HepG2 (cell line): ENCODE results near the gene AKR1C2. TPM values are rescaled to one million over a fixed set of nuclear protein-coding genes. Genes with fewer than 3 reads are reported as not detected.

Experiments used
- HMGXB4 ChIP-seq, 2 experiments: sonication (generic) in 1 of 2; formaldehyde crosslinking in 1 of 2; IDR thresholded peaks; 2 replicates each; pipeline versions ENCODE4 v1.4.0 to v1.6.1; 2018 to 2020; ENCODE audit warnings: missing genetic modification reagents in 2 of 2, borderline replicate concordance in 1 of 2, low read depth in 1 of 2, mild to moderate bottlenecking in 1 of 2, missing biosample characterization in 1 of 2
- IKZF4 ChIP-seq: sonication (generic); formaldehyde crosslinking; IDR thresholded peaks from 2 replicates; pipeline ENCODE4 v1.5.1; 2020; ENCODE audit warnings: borderline replicate concordance, mild to moderate bottlenecking, low read depth, missing genetic modification reagents; ENCODE audit errors: not compliant biosample characterization
- NPAS2 ChIP-seq: sonication (generic); formaldehyde crosslinking; IDR thresholded peaks from 2 replicates; pipeline ENCODE4 v1.8.0; 2022; ENCODE audit warnings: mild to moderate bottlenecking, missing genetic modification reagents, borderline replicate concordance
- ONECUT2 ChIP-seq: sonication (generic); formaldehyde crosslinking; IDR thresholded peaks from 2 replicates; pipeline ENCODE4 v1.4.0; 2020; ENCODE audit warnings: missing genetic modification reagents
- PHF21A ChIP-seq: sonication (generic); formaldehyde crosslinking; IDR thresholded peaks from 2 replicates; pipeline ENCODE4 v1.5.0; 2020; ENCODE audit warnings: mild to moderate bottlenecking, missing genetic modification reagents
- PHF8 ChIP-seq: sonication (generic); formaldehyde crosslinking; IDR thresholded peaks from 2 replicates; pipeline ENCODE4 v1.5.0; 2020; ENCODE audit warnings: missing genetic modification reagents
- RXRA ChIP-seq: sonication (generic); formaldehyde crosslinking; IDR thresholded peaks from 2 replicates; pipeline ENCODE4 v1.5.1; 2020; ENCODE audit warnings: missing genetic modification reagents
- SAFB2 ChIP-seq: sonication (generic); formaldehyde crosslinking; IDR thresholded peaks from 2 replicates; pipeline ENCODE4 v1.5.1; 2020; ENCODE audit warnings: missing genetic modification reagents, low read depth, mild to moderate bottlenecking, borderline replicate concordance
- SP5 ChIP-seq: IDR thresholded peaks from 2 replicates; pipeline ENCODE4 v1.6.1; 2016; ENCODE audit warnings: low read depth, borderline replicate concordance
- TEAD3 ChIP-seq: optimal IDR thresholded peaks from 2 replicates; pipeline ENCODE3; 2016; ENCODE audit warnings: borderline replicate concordance
- TOPORS ChIP-seq: sonication (generic); formaldehyde crosslinking; IDR thresholded peaks from 2 replicates; pipeline ENCODE4 v1.8.0; 2023; ENCODE audit warnings: mild to moderate bottlenecking, missing genetic modification reagents
- YY1 ChIP-seq: IDR thresholded peaks from 2 replicates; pipeline ENCODE4 v1.6.1; 2011; ENCODE audit warnings: low read length, low read depth, moderate library complexity, mild to moderate bottlenecking; ENCODE audit not compliant: insufficient read depth, insufficient replicate concordance
- ZBTB1 ChIP-seq: sonication (generic); formaldehyde crosslinking; IDR thresholded peaks from 2 replicates; pipeline ENCODE4 v1.4.0; 2020; ENCODE audit warnings: missing genetic modification reagents, borderline replicate concordance
- ZFP41 ChIP-seq: sonication (generic); formaldehyde crosslinking; IDR thresholded peaks from 2 replicates; pipeline ENCODE4 v1.4.0; 2020; ENCODE audit warnings: mild to moderate bottlenecking, missing genetic modification reagents, borderline replicate concordance
- ZFP82 ChIP-seq: sonication (generic); formaldehyde crosslinking; IDR thresholded peaks from 2 replicates; pipeline ENCODE4 v1.5.1; 2020; ENCODE audit warnings: mild to moderate bottlenecking, missing genetic modification reagents, borderline replicate concordance
- ZMAT5 ChIP-seq: sonication (generic); formaldehyde crosslinking; IDR thresholded peaks from 2 replicates; pipeline ENCODE4 v1.5.0; 2020; ENCODE audit warnings: mild to moderate bottlenecking, low read depth, missing genetic modification reagents, borderline replicate concordance
- ZNF317 ChIP-seq: sonication (generic); formaldehyde crosslinking; IDR thresholded peaks from 2 replicates; pipeline ENCODE4 v1.5.0; 2020; ENCODE audit warnings: mild to moderate bottlenecking, missing genetic modification reagents
- ZNF335 ChIP-seq: sonication (generic); formaldehyde crosslinking; IDR thresholded peaks from 2 replicates; pipeline ENCODE4 v1.4.0; 2020; ENCODE audit warnings: missing genetic modification reagents
- ZNF383 ChIP-seq: sonication (generic); formaldehyde crosslinking; IDR thresholded peaks from 2 replicates; pipeline ENCODE4 v1.4.0; 2020; ENCODE audit warnings: missing genetic modification reagents, mild to moderate bottlenecking, borderline replicate concordance
- ZNF740 ChIP-seq: sonication (generic); formaldehyde crosslinking; IDR thresholded peaks from 2 replicates; pipeline ENCODE4 v1.4.0; 2020; ENCODE audit warnings: missing genetic modification reagents
- ZNF772 ChIP-seq: sonication (generic); formaldehyde crosslinking; IDR thresholded peaks from 2 replicates; pipeline ENCODE4 v1.5.0; 2020; ENCODE audit warnings: mild to moderate bottlenecking, missing genetic modification reagents
- ZNF781 ChIP-seq: sonication (generic); formaldehyde crosslinking; IDR thresholded peaks from 2 replicates; pipeline ENCODE4 v1.5.1; 2020; ENCODE audit warnings: borderline replicate concordance, mild to moderate bottlenecking, missing genetic modification reagents; ENCODE audit errors: not compliant biosample characterization
- polyA plus RNA-seq, 8 experiments: library from polyadenylated mRNA; depleted of rRNA in 3 of 8; stranded (reverse) in 7 of 8; unstranded in 1 of 8; fragments of >200 nt; fragmentation: Illumina TruSeq in 4 of 8; extraction: Trizol in 4 of 8; gene quantifications; 2 replicates each; pipeline versions ENCODE4 v1.2.1 to v1.2.3, GENCODE V29; 2011 to 2016; ENCODE audit warnings: low read depth in 4 of 8, missing spikeins in 1 of 8, mixed read lengths in 1 of 8; ENCODE audit not compliant: insufficient read depth in 1 of 8
- total RNA-seq, 5 experiments: library from RNA; depleted of rRNA; stranded (reverse); fragments of >200 nt; fragmentation: Illumina TruSeq; extraction: Trizol; gene quantifications; 2 replicates each; pipeline ENCODE4 v1.2.3, GENCODE V29; 2016; ENCODE audit warnings: low read depth in 1 of 5
- TF ChIP-seq, protein P1 (sequence below): sonication (generic); formaldehyde crosslinking; conservative IDR thresholded peaks from 2 replicates; pipeline ENCODE4 v1.8.0; 2022; ENCODE audit warnings: missing genetic modification reagents

AKR1C2 gene
- total and polyA plus RNA-seq, 2 of the 13 experiments (the other 11 are each of a cell fraction or from before 2014, with no cell fraction given) = 140 to 900 TPM

DNA sequence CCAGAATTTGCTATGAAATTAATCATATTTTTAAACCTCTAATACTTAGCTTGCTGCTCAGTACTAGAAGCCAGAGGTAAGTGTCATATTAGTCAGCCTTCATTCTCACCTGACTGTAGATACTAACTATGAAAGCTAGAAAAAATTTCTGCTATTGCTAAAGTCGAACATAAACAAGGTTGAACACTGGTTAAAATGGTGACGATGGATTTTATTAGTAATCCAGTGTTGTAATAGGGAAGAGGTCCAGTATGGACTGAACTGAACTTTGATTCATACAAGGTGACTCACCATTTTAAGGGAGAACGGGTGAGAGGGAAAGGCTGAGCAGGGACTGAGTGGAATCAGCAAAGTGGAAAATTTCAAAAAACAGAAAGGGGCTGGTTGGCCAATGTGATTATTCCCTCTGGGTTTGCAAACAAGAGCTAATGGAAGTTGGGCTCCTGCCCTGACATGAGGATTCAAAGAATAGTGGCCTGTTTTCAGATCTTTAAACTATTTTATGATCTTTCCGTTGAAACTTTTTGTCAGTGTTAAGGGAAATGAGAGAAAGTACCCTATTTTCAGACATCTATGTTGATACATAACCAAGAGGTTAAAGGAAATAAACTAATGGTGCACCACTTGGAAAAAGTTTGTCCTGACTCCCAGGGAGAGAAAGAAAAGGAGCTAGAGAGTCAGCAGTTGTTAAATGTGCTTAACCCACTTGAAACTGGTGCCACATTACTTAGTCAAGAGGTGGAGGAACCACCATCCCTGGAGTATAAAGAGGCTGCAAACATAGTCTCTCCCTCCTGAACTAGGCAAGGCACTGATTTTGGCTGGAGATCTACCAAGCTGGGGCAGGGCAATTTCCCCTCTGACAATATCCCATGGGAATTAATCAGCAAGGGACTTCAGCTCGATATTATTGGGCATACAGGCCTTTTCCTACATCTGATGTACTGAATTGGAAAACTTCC, 55.7 kb downstream of the AKR1C2 start (continued):
- TF ChIP-seq ZNF772 (CRISPR knock-in tag) = 0 out of 2 replicates have a peak, but pooled peaks have one; percentile 36
- no peak for TF ChIP-seq IKZF4 (CRISPR knock-in tag)
- TF ChIP-seq ZNF383 (CRISPR knock-in tag) = no peak
- TF ChIP-seq TEAD3 (CRISPR knock-in tag) = peak; percentile 66
- no peak for TF ChIP-seq PHF8 (CRISPR knock-in tag)
- TF ChIP-seq NPAS2 (CRISPR knock-in tag) = no peak
- TF ChIP-seq YY1 = no peak
- 0 out of 2 replicates have a peak, but pooled peaks have one; percentile 29 for TF ChIP-seq ONECUT2 (CRISPR knock-in tag)
- TF ChIP-seq HMGXB4 (CRISPR knock-in tag; IDR thresholded peaks at IDR 0.05; ENCODE audit: borderline replicate concordance in 1 of 2, low read depth in 1 of 2) = no peak; a peak in 1 of 4 replicates
- no peak for TF ChIP-seq TOPORS (CRISPR knock-in tag)
- peak; percentile 42; the same call in 1 of the 2 replicates for TF ChIP-seq PHF21A (CRISPR knock-in tag)
- no peak for TF ChIP-seq SAFB2 (CRISPR knock-in tag)
- TF ChIP-seq ZNF317 (CRISPR knock-in tag) = peak; percentile 91
- TF ChIP-seq SP5 = peak; percentile 7; the same call in 1 of the 2 replicates
- TF ChIP-seq ZNF740 (CRISPR knock-in tag) = no peak
- no peak for TF ChIP-seq ZBTB1 (CRISPR knock-in tag)
- no peak; the same call in 1 of the 2 replicates for TF ChIP-seq ZNF335 (CRISPR knock-in tag)
- no peak for TF ChIP-seq ZFP41 (CRISPR knock-in tag)
- TF ChIP-seq, protein P1, sequence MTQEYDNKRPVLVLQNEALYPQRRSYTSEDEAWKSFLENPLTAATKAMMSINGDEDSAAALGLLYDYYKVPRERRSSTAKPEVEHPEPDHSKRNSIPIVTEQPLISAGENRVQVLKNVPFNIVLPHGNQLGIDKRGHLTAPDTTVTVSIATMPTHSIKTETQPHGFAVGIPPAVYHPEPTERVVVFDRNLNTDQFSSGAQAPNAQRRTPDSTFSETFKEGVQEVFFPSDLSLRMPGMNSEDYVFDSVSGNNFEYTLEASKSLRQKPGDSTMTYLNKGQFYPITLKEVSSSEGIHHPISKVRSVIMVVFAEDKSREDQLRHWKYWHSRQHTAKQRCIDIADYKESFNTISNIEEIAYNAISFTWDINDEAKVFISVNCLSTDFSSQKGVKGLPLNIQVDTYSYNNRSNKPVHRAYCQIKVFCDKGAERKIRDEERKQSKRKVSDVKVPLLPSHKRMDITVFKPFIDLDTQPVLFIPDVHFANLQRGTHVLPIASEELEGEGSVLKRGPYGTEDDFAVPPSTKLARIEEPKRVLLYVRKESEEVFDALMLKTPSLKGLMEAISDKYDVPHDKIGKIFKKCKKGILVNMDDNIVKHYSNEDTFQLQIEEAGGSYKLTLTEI = no peak
- peak; percentile 97 for TF ChIP-seq ZFP82 (CRISPR knock-in tag)
- peak; percentile 36; the same call in 1 of the 2 replicates for TF ChIP-seq RXRA (CRISPR knock-in tag)
- no peak for TF ChIP-seq ZNF781 (CRISPR knock-in tag)
- TF ChIP-seq ZMAT5 (CRISPR knock-in tag) = no peak
